RWPE2 (cell line): ENCODE measurements around the gene PCDHGC3.

ENCODE experiments used
- ATAC-seq: fragments of 200-7000 bp; cut with Tn5 transposase; 3 replicates; pipeline ENCODE4 v1.9.1; 2021; ENCODE audit warnings: low read depth
- DNase-seq: peaks from one replicate; pipeline ENCODE4 v3.0.0-alpha.2; 2020; ENCODE audit warnings: low spot score
- H3K27ac ChIP-seq: fragments of 450-650 bp; 2 replicates; pipeline ENCODE4 v1.5.1; 2017; ENCODE audit warnings: mild to moderate bottlenecking; ENCODE audit not compliant: poor library complexity, severe bottlenecking
- H3K27me3 ChIP-seq: fragments of 250-450 bp; sonication (Bioruptor Pico); 2 replicates; pipeline ENCODE4 v1.5.1; 2021; ENCODE audit warnings: mild to moderate bottlenecking, moderate library complexity; ENCODE audit not compliant: insufficient read depth, poor library complexity, severe bottlenecking
- H3K36me3 ChIP-seq: fragments of 250-450 bp; sonication (Bioruptor Pico); 2 replicates; pipeline ENCODE4 v1.5.1; 2020; ENCODE audit warnings: low read depth, mild to moderate bottlenecking, moderate library complexity
- H3K4me1 ChIP-seq: fragments of 250-450 bp; sonication (Bioruptor Pico); 2 replicates; pipeline ENCODE4 v1.5.1; 2021; ENCODE audit warnings: mild to moderate bottlenecking, moderate library complexity; ENCODE audit not compliant: insufficient read depth, poor library complexity, severe bottlenecking
- H3K4me3 ChIP-seq: fragments of 250-450 bp; sonication (Bioruptor Pico); 2 replicates; pipeline ENCODE4 v1.5.1; 2021; ENCODE audit warnings: mild to moderate bottlenecking, moderate library complexity; ENCODE audit not compliant: severe bottlenecking
- H3K9me3 ChIP-seq: fragments of 250-450 bp; sonication (Bioruptor Pico); 2 replicates; pipeline ENCODE4 v1.5.1; 2021; ENCODE audit warnings: mild to moderate bottlenecking, moderate library complexity; ENCODE audit not compliant: severe bottlenecking
- CTCF ChIP-seq: fragments of 450-650 bp; IDR thresholded peaks from one replicate; pipeline ENCODE4 v1.5.1; 2017; ENCODE audit warnings: mild to moderate bottlenecking, moderate library complexity; ENCODE audit not compliant: poor library complexity, severe bottlenecking

PCDHGC3 gene

GRCh38 chr5:141479776-141480175, 4.0 kb downstream of the PCDHGC3 start:
- Histone ChIP-seq H3K27me3 (no peaks in the 10 kb centered on the region), H3K36me3 (0 out of 2 replicates have a peak, but pooled peaks cover 4% of the 10 kb centered on the region), H3K4me3 (no peak overlapping the region), H3K27ac (no peak overlapping the region), H3K9me3 (peaks cover 3% of the 10 kb centered on the region), H3K4me1 (peaks cover 3% of the 10 kb centered on the region)
- DNase-seq (no peak), ATAC-seq (no peak)
- no peak for TF ChIP-seq CTCF

GRCh38 chr5:141483902-141484301, 8.1 kb downstream of the PCDHGC3 start:
- Histone ChIP-seq H3K4me3 (no peak overlapping the region), H3K27ac (no peak overlapping the region), H3K36me3 (peaks cover 2% of the 10 kb centered on the region; the same call in 1 of the 2 replicates), H3K4me1 (peaks cover 14% of the 10 kb centered on the region), H3K27me3 (no peaks in the 10 kb centered on the region), H3K9me3 (no peaks in the 10 kb centered on the region)
- DNase-seq = no peak
- no peak for ATAC-seq
- no peak for TF ChIP-seq CTCF

GRCh38 chr5:141484310-141484640, 8.5 kb downstream of the PCDHGC3 start:
- Histone ChIP-seq H3K27me3 (no peaks in the 10 kb centered on the region), H3K4me3 (no peak overlapping the region), H3K9me3 (no peaks in the 10 kb centered on the region), H3K4me1 (peaks cover 18% of the 10 kb centered on the region), H3K36me3 (no peaks in the 10 kb centered on the region; the same call in 1 of the 2 replicates), H3K27ac (no peak overlapping the region)
- no peak for TF ChIP-seq CTCF
- DNase-seq (no peak), ATAC-seq (no peak)

- no peaks in the 10 kb centered on the region; the same call in 1 of the 2 replicates for H3K36me3 ChIP-seq
- no peak for TF ChIP-seq CTCF
- ATAC-seq (no peak), DNase-seq (no peak)
- peak within 1 kb of the TSS; percentile 8 for H3K4me3 ChIP-seq
- no peaks in the 10 kb centered on the region for H3K9me3 ChIP-seq
- no peaks in the 10 kb centered on the region for H3K27me3 ChIP-seq
- H3K27ac ChIP-seq = no peak within 1 kb of the TSS
- H3K4me1 ChIP-seq = peaks cover 23% of the 10 kb centered on the region
These were observed 9.0 kb downstream of the PCDHGC3 start, which contains the start of gene PCDHGC4 for GRCh38 chr5:141484641-141485311. PCDHGC4 (plus strand) TSS chr5:141485030; CDS start chr5:141485174, 144 bp downstream.
